ENCODE measurements around the gene WDR31.
"Not testable (repeated sequence)": the region's sequence is repeated elsewhere in the genome, so short reads cannot be mapped to it uniquely, and the experiment has no call there.

The WDR31 gene

DNA sequence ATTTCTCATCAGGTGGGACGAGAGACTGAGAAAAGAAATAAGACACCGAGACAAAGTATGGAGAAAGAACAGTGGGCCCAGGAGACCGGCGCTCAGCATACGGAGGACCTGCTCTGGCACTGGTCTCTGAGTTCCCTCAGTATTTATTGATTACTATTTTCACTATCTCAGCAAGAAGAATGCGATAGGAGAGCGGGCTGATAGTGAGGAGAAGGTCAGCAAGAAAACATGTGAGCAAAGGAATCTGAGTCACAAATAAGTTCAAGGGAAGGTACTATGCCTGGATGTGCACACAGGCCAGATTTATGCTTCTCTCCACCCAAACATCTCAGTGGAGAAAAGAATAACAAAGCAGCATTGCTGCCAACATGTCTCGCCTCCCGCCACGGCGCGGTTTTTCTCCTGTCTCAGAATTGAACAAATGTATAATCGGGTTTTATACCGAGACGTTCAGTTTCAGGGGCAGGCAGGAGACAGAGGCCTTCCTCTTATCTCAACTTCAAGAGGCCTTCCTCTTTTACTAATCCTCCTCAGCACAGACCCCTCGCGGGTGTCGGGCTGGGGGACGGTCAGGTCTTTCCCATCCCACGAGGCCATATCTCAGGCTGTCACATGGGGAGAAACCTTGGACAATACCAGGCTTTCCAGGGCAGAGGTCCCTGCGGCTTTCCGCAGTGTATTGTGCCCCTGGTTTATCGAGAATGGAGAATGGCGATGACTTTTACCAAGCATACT, 39.2 kb upstream of the WDR31 start:
- not testable (repeated sequence) for H3K27me3 ChIP-seq (ENCODE audit: control insufficient read depth in 1 of 2, insufficient read depth in 2 of 2, low read length in 2 of 2); H3K36me3 ChIP-seq (ENCODE audit: control insufficient read depth in 1 of 2, insufficient read depth in 2 of 2, low read length in 2 of 2); H3K9me3 ChIP-seq (ENCODE audit: control insufficient read depth in 1 of 2, low read length in 2 of 2); H3K9ac ChIP-seq (ENCODE audit: low read depth in 1 of 2, low read length in 2 of 2); H3K27ac ChIP-seq (ENCODE audit: low read depth, low read length)
- H3K4me3 ChIP-seq (ENCODE audit: low read depth in 1 of 2, low read length in 2 of 2): peak overlapping the region in 1 of 2 donors; percentile 32
- peaks cover 31 to 38% of the 10 kb centered on the region in 2 donors for H3K4me1 ChIP-seq (ENCODE audit: control insufficient read depth in 1 of 2, insufficient read depth in 2 of 2, low read length in 2 of 2)

DNA sequence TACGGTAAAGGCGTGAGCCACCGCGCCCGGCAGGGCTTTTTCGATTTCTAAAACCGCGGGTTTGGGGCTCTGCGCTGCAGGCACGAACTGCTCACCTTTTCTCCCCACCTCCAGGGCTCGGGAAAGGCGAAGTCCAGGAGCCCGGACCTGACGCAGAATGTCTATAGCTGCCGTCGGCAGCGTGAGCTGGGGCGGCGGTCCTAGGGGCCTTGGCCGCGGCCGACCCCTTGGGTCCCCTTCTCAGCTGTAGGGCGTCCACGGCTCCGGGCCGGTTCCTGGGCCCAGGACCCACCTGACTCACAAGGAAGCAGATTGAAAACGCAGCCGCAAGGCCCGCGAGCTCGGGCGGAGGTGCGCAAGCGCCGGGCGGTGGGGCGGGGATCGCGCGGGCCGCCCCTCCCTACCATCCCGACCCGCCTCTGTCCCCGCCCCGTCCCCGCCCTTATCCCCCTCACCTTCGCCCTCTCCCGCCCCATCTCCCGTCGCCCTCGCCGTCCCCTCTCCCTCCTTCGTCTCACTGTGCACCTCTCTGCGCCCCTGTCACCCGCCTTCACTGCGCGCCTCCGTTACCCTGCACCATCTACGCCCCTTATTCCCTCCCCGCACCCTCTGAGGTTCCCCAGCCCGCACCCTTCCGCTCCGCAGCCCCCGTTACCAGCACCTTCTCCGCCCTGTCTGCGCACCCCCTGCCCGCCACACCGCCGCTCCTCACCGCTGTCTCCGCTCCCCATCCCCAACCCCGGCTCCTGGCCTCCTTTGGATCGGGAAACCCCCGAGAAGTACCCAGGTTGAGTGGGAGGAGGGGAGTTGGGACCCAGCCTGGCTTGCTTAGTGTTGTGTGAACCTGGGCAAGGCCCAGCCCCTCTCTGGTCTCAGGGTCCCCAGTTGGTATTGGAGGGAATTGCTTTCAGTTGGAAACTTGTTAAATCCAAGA, 36.8 kb upstream of the WDR31 start, which contains the start of gene HDHD3:
HDHD3 (minus strand) TSS at position 353 of the 934 bp plus-strand sequence. CDS start 2,632 bp downstream, outside the sequence.
- H3K27me3 ChIP-seq (ENCODE audit: control insufficient read depth in 1 of 2, insufficient read depth in 2 of 2, low read length in 2 of 2): no peaks in the 10 kb centered on the region
- peak within 1 kb of the TSS; percentile 83 to 89 for H3K9ac ChIP-seq (ENCODE audit: low read depth in 1 of 2, low read length in 2 of 2)
- H3K36me3 ChIP-seq (ENCODE audit: control insufficient read depth in 1 of 2, insufficient read depth in 2 of 2, low read length in 2 of 2): peaks cover 19 to 32% of the 10 kb centered on the region in 2 donors
- peak within 1 kb of the TSS; percentile 83 to 88 for H3K4me3 ChIP-seq (ENCODE audit: low read depth in 1 of 2, low read length in 2 of 2)
- no peaks in the 10 kb centered on the region for H3K9me3 ChIP-seq (ENCODE audit: control insufficient read depth in 1 of 2, low read length in 2 of 2)
- H3K27ac ChIP-seq (ENCODE audit: low read depth, low read length): peak within 1 kb of the TSS; percentile 90
- peaks cover 49 to 61% of the 10 kb centered on the region in 2 donors for H3K4me1 ChIP-seq (ENCODE audit: control insufficient read depth in 1 of 2, insufficient read depth in 2 of 2, low read length in 2 of 2)

DNA sequence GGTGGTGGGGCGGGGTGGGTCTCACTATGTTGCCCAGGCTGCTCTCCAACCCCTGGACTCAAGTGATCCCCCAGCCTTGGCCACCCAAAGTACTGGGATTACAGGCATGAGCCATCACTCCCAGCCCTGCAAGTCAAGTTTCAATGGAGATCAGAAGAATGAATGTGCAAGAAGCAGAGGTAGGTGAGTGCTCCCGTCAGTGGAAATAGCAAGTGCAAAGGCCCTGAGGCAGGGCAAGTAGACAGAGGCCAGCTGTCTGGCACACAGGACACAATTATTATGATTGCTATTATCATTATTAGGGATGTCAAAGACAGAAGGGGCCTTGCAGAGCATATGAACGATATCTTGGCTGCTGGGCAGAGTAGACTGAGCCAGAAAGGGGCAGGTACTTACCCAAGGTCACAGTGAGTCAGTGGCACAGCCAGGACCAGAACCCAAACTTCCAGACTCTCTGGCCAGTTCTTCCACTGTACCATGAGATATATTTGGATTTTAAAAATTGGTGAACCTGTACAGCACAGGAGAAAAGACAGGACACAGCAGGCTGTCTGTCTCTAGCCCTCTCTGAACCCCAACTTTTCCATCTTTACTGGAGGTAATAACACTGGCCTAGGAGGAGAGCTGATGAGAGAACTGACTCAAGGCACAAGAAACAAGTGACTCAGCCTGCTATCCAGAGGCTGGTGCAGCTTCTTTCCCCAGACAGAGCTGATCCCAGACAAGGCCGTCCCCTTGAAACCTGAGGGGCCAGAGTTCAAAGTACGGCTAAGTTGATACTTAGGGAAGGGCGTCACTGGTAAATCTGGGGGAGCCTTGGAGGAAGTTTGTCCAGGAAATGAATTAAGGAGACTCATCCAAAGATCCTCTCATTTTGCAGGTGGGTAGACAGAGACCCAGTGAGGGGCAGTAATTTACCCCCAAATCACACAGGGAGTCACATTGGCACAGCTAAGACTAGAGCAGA, 35.3 kb upstream of the WDR31 start:
- H3K9me3 ChIP-seq (ENCODE audit: control insufficient read depth in 1 of 2, low read length in 2 of 2): no peaks in the 10 kb centered on the region
- peak overlapping the region; percentile 51 for H3K27ac ChIP-seq (ENCODE audit: low read depth, low read length)
- peak overlapping the region; percentile 65 to 88 for H3K4me3 ChIP-seq (ENCODE audit: low read depth in 1 of 2, low read length in 2 of 2)
- H3K4me1 ChIP-seq (ENCODE audit: control insufficient read depth in 1 of 2, insufficient read depth in 2 of 2, low read length in 2 of 2): peaks cover 40 to 56% of the 10 kb centered on the region in 2 donors
- H3K9ac ChIP-seq (ENCODE audit: low read depth in 1 of 2, low read length in 2 of 2): peak overlapping the region; percentile 44 to 64
- H3K36me3 ChIP-seq (ENCODE audit: control insufficient read depth in 1 of 2, insufficient read depth in 2 of 2, low read length in 2 of 2): peaks cover 19 to 33% of the 10 kb centered on the region in 2 donors
- H3K27me3 ChIP-seq (ENCODE audit: control insufficient read depth in 1 of 2, insufficient read depth in 2 of 2, low read length in 2 of 2): no peaks in the 10 kb centered on the region

DNA sequence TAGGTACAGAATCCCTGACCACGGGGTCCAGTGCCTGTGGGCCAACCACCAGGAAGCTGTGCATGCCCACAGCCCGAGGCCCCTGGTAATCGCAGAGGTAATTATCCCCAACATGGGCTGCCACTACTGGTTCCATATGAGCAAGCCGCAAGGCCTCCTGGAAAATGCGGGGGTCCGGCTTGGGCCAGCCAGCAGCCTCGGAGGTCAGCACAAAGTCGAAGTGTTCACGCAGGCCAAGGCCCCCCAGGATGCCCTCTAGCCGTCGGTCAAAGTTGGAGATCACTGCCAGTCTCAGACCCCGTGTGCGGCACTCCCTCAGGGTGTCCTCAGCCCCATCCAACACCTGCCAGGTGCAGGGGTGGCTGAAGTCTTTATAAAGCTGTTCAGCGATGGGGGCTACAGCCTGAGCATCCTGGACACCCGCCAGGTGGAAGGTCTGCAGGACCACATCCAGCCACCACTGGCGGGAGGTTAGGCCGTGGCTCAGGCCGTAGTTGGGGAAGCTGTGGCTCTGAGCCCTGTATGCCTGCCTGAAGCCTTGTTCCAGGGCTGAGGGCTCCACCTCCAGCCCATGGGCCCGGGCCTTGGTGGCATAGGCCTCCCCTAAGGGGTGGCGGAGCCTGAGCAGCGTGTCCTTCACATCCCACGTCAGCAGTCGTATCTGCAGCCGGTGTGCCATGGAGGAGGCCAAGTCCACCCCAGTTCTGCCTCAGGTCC, 33.8 kb upstream of the WDR31 start:
- H3K27me3 ChIP-seq (ENCODE audit: control insufficient read depth in 1 of 2, insufficient read depth in 2 of 2, low read length in 2 of 2): no peaks in the 10 kb centered on the region
- peak overlapping the region; percentile 29 to 39 for H3K9ac ChIP-seq (ENCODE audit: low read depth in 1 of 2, low read length in 2 of 2)
- H3K4me3 ChIP-seq (ENCODE audit: low read depth in 1 of 2, low read length in 2 of 2): peak overlapping the region; percentile 43 to 53
- no peak overlapping the region for H3K27ac ChIP-seq (ENCODE audit: low read depth, low read length)
- H3K4me1 ChIP-seq (ENCODE audit: control insufficient read depth in 1 of 2, insufficient read depth in 2 of 2, low read length in 2 of 2): peaks cover 35 to 49% of the 10 kb centered on the region in 2 donors
- H3K36me3 ChIP-seq (ENCODE audit: control insufficient read depth in 1 of 2, insufficient read depth in 2 of 2, low read length in 2 of 2): peaks cover 19 to 33% of the 10 kb centered on the region in 2 donors
- H3K9me3 ChIP-seq (ENCODE audit: control insufficient read depth in 1 of 2, low read length in 2 of 2): no peaks in the 10 kb centered on the region

DNA sequence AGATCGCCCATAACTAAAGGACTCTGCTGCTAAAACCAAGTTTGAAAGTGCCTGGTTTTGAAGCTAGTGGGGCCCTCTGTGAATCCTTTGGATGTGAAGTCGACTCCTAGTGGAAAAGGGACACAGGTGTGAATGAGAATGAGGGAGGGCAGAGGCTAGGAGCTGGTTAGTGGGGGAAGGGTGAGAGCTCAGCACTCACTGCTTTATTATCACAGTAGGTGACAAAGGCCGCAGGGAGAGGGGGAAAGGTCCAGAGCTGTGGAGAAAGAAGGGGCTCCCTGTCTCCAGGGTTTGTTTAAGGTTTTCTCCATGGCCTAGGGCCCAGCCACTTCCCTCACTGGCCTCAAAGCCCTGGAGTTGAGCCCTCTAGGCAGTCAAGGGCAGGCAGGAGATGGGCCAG, 33.2 kb upstream of the WDR31 start:
- peaks cover 22 to 33% of the 10 kb centered on the region in 2 donors for H3K36me3 ChIP-seq (ENCODE audit: control insufficient read depth in 1 of 2, insufficient read depth in 2 of 2, low read length in 2 of 2)
- H3K4me1 ChIP-seq (ENCODE audit: control insufficient read depth in 1 of 2, insufficient read depth in 2 of 2, low read length in 2 of 2): peaks cover 31 to 45% of the 10 kb centered on the region in 2 donors
- H3K4me3 ChIP-seq (ENCODE audit: low read depth in 1 of 2, low read length in 2 of 2): peak overlapping the region; percentile 43 to 53
- peak overlapping the region; percentile 22 to 39 for H3K9ac ChIP-seq (ENCODE audit: low read depth in 1 of 2, low read length in 2 of 2)
- no peak overlapping the region for H3K27ac ChIP-seq (ENCODE audit: low read depth, low read length)
- no peaks in the 10 kb centered on the region for H3K9me3 ChIP-seq (ENCODE audit: control insufficient read depth in 1 of 2, low read length in 2 of 2)
- H3K27me3 ChIP-seq (ENCODE audit: control insufficient read depth in 1 of 2, insufficient read depth in 2 of 2, low read length in 2 of 2): no peaks in the 10 kb centered on the region

DNA sequence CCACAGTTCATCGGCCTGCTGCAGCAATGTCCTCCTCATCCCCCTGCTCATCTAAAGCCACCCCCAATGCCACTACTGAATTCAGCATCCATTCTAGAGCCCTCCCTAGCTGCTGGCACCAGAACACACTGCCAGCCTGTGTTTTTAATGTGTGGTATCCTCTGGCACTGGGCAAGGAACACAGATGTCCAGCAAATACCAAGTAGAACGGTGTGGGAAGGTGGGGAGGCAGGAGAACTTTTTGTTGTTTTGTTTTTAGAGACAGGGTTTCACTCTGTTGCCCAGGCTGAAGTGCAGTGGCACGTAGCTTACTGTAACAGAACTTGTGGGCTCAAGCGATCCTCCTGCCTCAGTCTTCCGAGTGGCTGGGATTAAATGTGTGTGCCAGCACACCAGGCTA, 32.0 kb upstream of the WDR31 start:
- Histone ChIP-seq H3K9ac (ENCODE audit: low read depth in 1 of 2, low read length in 2 of 2) (no peak overlapping the region), H3K9me3 (ENCODE audit: control insufficient read depth in 1 of 2, low read length in 2 of 2) (no peaks in the 10 kb centered on the region), H3K4me3 (ENCODE audit: low read depth in 1 of 2, low read length in 2 of 2) (no peak overlapping the region), H3K27ac (ENCODE audit: low read depth, low read length) (no peak overlapping the region), H3K27me3 (ENCODE audit: control insufficient read depth in 1 of 2, insufficient read depth in 2 of 2, low read length in 2 of 2) (no peaks in the 10 kb centered on the region), H3K36me3 (ENCODE audit: control insufficient read depth in 1 of 2, insufficient read depth in 2 of 2, low read length in 2 of 2) (peaks cover 23 to 33% of the 10 kb centered on the region in 2 donors), H3K4me1 (ENCODE audit: control insufficient read depth in 1 of 2, insufficient read depth in 2 of 2, low read length in 2 of 2) (peaks cover 31 to 41% of the 10 kb centered on the region in 2 donors)

DNA sequence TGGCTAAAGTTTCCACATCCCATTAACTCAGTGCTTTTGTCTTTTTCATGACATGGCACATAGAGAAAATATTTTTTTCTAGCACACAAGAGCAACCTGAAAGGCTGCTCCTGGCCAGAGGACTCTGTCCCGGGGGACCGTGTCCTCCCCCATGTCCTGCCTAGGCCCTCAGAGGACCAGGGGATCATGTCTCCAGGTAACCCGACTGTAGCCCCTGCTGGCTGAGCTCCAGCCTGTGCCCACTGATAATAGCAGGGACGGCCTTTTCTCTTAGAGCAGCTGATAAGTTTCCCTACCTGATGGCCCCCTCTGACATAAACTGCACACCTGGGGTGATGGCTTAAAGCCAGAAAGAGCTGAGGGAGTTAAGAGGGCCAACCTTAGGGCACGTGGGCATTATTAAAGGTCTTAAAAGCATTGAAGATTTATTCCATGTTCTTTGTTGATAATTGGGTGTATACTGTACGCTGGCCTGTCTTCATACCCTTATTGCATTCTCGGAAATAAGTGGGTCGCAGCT, 30.8 kb upstream of the WDR31 start:
- H3K4me1 ChIP-seq (ENCODE audit: control insufficient read depth in 1 of 2, insufficient read depth in 2 of 2, low read length in 2 of 2): peaks cover 31 to 40% of the 10 kb centered on the region in 2 donors
- H3K9ac ChIP-seq (ENCODE audit: low read depth in 1 of 2, low read length in 2 of 2): no peak overlapping the region
- no peaks in the 10 kb centered on the region for H3K27me3 ChIP-seq (ENCODE audit: control insufficient read depth in 1 of 2, insufficient read depth in 2 of 2, low read length in 2 of 2)
- H3K4me3 ChIP-seq (ENCODE audit: low read depth in 1 of 2, low read length in 2 of 2): no peak overlapping the region
- H3K36me3 ChIP-seq (ENCODE audit: control insufficient read depth in 1 of 2, insufficient read depth in 2 of 2, low read length in 2 of 2): peaks cover 23 to 33% of the 10 kb centered on the region in 2 donors
- no peaks in the 10 kb centered on the region for H3K9me3 ChIP-seq (ENCODE audit: control insufficient read depth in 1 of 2, low read length in 2 of 2)
- no peak overlapping the region for H3K27ac ChIP-seq (ENCODE audit: low read depth, low read length)

DNA sequence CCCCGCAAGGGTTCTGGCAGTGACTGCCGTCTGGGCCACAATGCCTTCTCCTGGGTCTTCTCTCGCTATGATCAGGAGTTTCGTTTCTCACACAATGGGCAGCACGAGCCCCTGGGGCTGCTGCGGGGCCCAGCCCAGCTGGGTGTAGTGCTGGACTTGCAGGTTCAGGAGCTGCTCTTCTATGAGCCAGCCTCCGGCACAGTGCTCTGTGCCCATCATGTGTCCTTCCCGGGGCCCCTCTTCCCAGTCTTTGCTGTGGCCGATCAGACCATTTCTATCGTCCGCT, 29.7 kb upstream of the WDR31 start:
- no peak overlapping the region for H3K27ac ChIP-seq (ENCODE audit: low read depth, low read length)
- H3K9me3 ChIP-seq (ENCODE audit: control insufficient read depth in 1 of 2, low read length in 2 of 2): no peaks in the 10 kb centered on the region

More for the DNA sequence above, 29.7 kb upstream of the WDR31 start:
- H3K9ac ChIP-seq (ENCODE audit: low read depth in 1 of 2, low read length in 2 of 2): no peak overlapping the region
- no peaks in the 10 kb centered on the region for H3K27me3 ChIP-seq (ENCODE audit: control insufficient read depth in 1 of 2, insufficient read depth in 2 of 2, low read length in 2 of 2)
- no peak overlapping the region for H3K4me3 ChIP-seq (ENCODE audit: low read depth in 1 of 2, low read length in 2 of 2)
- peaks cover 23 to 29% of the 10 kb centered on the region in 2 donors for H3K4me1 ChIP-seq (ENCODE audit: control insufficient read depth in 1 of 2, insufficient read depth in 2 of 2, low read length in 2 of 2)
- peaks cover 23 to 27% of the 10 kb centered on the region in 2 donors for H3K36me3 ChIP-seq (ENCODE audit: control insufficient read depth in 1 of 2, insufficient read depth in 2 of 2, low read length in 2 of 2)
